ENCODE results near the gene ALDH1L1.
A peak's percentile ranks its signal among the peaks of the same experiment; 100 is the strongest.

The ALDH1L1 gene

DNA sequence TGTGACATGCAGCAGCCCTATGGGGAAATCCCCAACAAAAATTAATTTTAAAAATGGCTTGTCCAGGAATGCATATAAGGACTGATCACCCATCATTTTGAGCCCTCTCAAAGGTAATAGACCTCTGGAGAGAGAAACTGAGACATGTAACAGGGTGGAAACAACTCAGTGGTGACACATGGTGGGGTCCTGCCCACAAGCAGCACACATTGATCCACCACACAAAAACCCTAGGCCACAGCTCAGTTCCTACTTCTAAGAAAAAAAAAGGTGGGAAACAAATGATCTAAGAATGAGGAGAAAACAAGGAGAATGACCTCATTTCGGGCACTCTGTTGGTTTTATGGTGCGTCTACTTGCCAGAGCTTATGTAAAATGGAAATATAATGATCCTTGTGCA, 94.5 kb downstream of the ALDH1L1 start:
- TF ChIP-seq, protein P1, sequence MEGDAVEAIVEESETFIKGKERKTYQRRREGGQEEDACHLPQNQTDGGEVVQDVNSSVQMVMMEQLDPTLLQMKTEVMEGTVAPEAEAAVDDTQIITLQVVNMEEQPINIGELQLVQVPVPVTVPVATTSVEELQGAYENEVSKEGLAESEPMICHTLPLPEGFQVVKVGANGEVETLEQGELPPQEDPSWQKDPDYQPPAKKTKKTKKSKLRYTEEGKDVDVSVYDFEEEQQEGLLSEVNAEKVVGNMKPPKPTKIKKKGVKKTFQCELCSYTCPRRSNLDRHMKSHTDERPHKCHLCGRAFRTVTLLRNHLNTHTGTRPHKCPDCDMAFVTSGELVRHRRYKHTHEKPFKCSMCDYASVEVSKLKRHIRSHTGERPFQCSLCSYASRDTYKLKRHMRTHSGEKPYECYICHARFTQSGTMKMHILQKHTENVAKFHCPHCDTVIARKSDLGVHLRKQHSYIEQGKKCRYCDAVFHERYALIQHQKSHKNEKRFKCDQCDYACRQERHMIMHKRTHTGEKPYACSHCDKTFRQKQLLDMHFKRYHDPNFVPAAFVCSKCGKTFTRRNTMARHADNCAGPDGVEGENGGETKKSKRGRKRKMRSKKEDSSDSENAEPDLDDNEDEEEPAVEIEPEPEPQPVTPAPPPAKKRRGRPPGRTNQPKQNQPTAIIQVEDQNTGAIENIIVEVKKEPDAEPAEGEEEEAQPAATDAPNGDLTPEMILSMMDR (conservative IDR thresholded peaks at IDR 0.05; ENCODE audit: low read length), result no peak
- H3K4me3 ChIP-seq (ENCODE audit: low read length), result no peak overlapping the region
- no peak for DNase-seq (ENCODE audit: low read depth)

DNA sequence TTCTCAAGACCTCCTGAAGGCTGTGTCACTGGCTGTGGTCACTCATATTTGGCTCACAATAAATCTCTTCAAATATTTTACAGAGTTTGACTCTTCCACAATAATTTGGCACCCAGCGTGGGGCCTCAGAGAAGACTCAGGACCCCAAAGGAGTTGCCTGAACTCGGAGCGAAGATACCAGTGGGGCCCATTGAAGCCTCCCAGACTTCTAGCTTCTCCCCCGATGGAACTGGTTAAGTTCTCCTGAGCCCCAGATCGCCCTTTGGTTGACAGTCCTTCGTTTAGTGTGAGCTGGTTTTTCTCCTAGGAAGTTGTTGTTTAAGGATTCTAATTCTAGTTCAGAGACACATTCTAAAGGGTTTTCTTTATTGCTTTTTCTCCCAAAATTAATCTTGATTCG, 95.1 kb downstream of the ALDH1L1 start:
- no peak overlapping the region for H3K4me3 ChIP-seq (ENCODE audit: low read length)
- TF ChIP-seq, protein P1 (conservative IDR thresholded peaks at IDR 0.05; ENCODE audit: low read length), result no peak
- DNase-seq (ENCODE audit: low read depth), result no peak

DNA sequence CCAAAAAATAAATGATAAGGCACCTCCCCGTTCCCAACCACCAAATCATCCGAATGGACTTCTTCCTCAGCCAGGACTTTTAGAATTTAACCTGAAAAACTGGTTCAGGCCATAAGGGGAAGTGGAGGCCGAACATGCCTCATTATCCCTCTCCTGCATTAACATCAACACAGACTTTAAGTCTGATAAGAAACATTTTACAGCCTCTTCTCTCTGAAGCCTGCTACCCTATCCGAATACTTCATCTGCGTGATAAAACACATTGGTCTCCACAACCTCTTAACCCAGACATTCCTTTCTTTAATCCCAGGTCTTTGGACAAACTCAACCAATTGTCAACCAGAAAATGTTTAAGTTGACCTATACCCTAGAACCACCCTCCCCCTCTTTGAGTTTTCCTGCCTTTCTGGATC, 95.6 kb downstream of the ALDH1L1 start:
- no peak for DNase-seq (ENCODE audit: low read depth)
- peak overlapping the region; percentile 73 for H3K4me3 ChIP-seq (ENCODE audit: low read length)
- TF ChIP-seq, protein P1 (conservative IDR thresholded peaks at IDR 0.05; ENCODE audit: low read length), result no peak

DNA sequence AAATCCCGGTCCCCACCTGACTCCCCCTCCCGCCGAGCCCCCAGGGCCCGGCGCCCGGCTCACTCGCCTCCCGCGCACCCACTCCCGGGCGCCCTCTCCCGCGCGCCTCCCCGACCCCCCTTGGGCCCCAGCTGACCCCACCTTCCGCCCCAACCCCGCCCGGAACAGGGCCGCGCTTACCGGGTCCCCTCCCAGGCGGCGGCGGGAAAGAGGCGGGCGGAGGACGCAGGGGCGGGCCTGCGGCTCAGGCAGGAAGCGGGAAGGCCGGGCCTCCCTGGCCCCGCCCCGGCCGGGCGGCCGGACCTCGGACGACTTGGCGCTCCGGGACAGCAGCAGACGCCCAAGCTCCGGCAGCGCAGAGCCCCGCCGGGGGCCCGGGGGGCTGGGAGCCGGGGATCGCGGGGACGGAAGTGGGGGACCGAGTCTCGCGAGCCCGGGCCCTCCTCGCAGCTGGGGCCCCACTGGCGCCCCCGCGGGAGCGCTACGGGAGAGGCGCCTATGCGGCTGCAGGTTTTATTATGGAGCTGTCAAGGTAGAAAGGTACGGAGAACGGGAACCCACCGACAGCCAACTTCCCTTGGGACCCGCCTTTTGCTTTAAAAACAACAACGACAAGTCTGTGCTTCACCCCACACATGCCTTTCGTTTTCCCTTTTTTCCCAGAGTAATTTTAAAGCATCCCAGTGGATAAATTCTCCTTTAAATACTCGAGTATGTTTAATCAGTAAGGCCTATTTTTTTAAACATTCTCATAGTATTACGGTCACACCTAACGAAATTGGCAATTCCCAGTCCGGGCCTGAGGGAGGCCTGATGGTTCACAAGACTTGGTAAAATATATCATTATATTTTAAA, 96.2 kb downstream of the ALDH1L1 start, which contains the start of gene SLC41A3:
SLC41A3 (minus strand) TSS at position 212 of the 855 bp plus-strand sequence. CDS start 15,905 bp downstream, outside the sequence.
- DNase-seq (ENCODE audit: low read depth), result peak; percentile 80
- peak within 1 kb of the TSS; percentile 73 for H3K4me3 ChIP-seq (ENCODE audit: low read length)
- TF ChIP-seq, protein P1 (conservative IDR thresholded peaks at IDR 0.05; ENCODE audit: low read length), result peak; percentile 47

DNA sequence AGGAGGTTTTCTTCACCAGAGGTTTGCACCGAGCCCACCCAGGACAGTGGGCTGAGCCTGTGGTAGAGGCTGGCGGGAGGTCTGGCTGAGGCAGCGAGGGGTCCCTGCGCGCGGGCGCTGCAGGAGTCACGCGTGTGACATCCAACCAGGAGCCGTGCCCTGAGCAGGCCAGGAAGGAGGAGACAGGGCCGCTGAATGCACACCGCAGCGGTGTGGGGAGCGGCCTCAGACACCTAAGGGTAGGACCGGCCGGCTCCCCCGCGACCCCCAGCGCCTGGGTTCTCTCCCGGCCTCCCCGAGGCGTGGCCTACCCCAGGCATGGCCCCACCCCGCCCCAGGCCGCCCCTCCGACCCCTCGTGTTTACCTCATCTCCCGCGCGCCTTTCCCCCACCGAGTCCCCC, 96.9 kb downstream of the ALDH1L1 start:
- DNase-seq (ENCODE audit: low read depth), result peak; percentile 22
- H3K4me3 ChIP-seq (ENCODE audit: low read length), result peak overlapping the region; percentile 73
- TF ChIP-seq, protein P1 (conservative IDR thresholded peaks at IDR 0.05; ENCODE audit: low read length), result no peak

DNA sequence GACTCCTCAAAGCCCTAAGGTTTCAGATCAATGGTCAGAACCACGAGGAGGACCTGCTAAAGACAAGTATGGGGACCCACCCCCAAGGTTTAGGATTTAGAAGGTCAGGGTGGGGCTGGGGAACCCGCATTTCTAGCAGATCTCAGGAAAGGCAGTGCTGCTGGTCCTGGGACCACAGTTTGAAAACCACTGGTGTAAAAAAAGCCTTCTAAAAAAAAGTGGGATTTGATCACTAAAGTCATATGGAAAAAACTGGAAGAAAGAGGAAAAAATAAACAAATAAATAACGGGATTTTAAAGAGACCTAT, 97.3 kb downstream of the ALDH1L1 start:
- no peak for DNase-seq (ENCODE audit: low read depth)
- TF ChIP-seq, protein P1 (conservative IDR thresholded peaks at IDR 0.05; ENCODE audit: low read length), result no peak
- peak overlapping the region; percentile 73 for H3K4me3 ChIP-seq (ENCODE audit: low read length)
